DOHH2 (cell line): ENCODE results near the gene LSAMP.

ENCODE experiments used
- H3F3A ChIP-seq: fragments of 200-600 bp; sonication (generic), shearing (Covaris generic); 2 replicates; pipeline ENCODE4 v1.6.0; 2016; ENCODE audit warnings: antibody characterized with exemption, mild to moderate bottlenecking; ENCODE audit not compliant: control insufficient read depth, insufficient read depth
- H3K27ac ChIP-seq: fragments of 200-600 bp; sonication (generic); 2 replicates; pipeline ENCODE4 v1.5.1; 2014; ENCODE audit warnings: low read depth, mild to moderate bottlenecking, low read length, moderate library complexity
- H3K27me3 ChIP-seq: fragments of 200-600 bp; sonication (generic); 2 replicates; pipeline ENCODE4 v1.6.1; 2014; ENCODE audit warnings: mild to moderate bottlenecking, low read length, mixed read lengths; ENCODE audit not compliant: control insufficient read depth
- H3K36me3 ChIP-seq: fragments of 200-600 bp; sonication (generic); 2 replicates; pipeline ENCODE4 v1.6.1; 2014; ENCODE audit warnings: mild to moderate bottlenecking, low read length, moderate library complexity, mixed read lengths; ENCODE audit not compliant: control insufficient read depth
- H3K4me1 ChIP-seq: fragments of 200-600 bp; sonication (generic); 2 replicates; pipeline ENCODE4 v1.6.1; 2014; ENCODE audit warnings: mild to moderate bottlenecking, low read length, mixed read lengths; ENCODE audit not compliant: control insufficient read depth
- H3K4me2 ChIP-seq: fragments of 200-600 bp; sonication (generic); 2 replicates; pipeline ENCODE4 v1.6.0; 2014; ENCODE audit warnings: mild to moderate bottlenecking, low read length, moderate library complexity
- H3K4me3 ChIP-seq: fragments of 200-600 bp; sonication (generic); 2 replicates; pipeline ENCODE4 v1.5.1; 2014; ENCODE audit warnings: mild to moderate bottlenecking, low read length, mixed read lengths
- H3K79me2 ChIP-seq: fragments of 200-600 bp; sonication (generic); 2 replicates; pipeline ENCODE4 v1.6.1; 2014; ENCODE audit warnings: mild to moderate bottlenecking, low read length, mixed read lengths; ENCODE audit not compliant: control insufficient read depth
- H3K9me2 ChIP-seq: fragments of 200-600 bp; sonication (generic); replicated peaks from 2 replicates; pipeline ENCODE4 v1.6.1; 2014; ENCODE audit warnings: mild to moderate bottlenecking, low read length, mixed read lengths; ENCODE audit not compliant: control insufficient read depth
- H3K9me3 ChIP-seq: fragments of 200-600 bp; sonication (generic); 2 replicates; pipeline ENCODE4 v1.6.1; 2014; ENCODE audit warnings: antibody characterized with exemption, low read length, mixed read lengths; ENCODE audit not compliant: control insufficient read depth, insufficient read depth
- H4K20me1 ChIP-seq: fragments of 200-600 bp; sonication (generic); 2 replicates; pipeline ENCODE4 v1.6.0; 2014; ENCODE audit warnings: low read depth, mild to moderate bottlenecking, antibody characterized with exemption, low read length, moderate library complexity; ENCODE audit not compliant: control insufficient read depth, insufficient read depth
- CTCF ChIP-seq: fragments of 200-600 bp; sonication (generic); IDR thresholded peaks from one replicate; pipeline ENCODE4 v1.5.1; 2014; ENCODE audit warnings: antibody characterized with exemption, mild to moderate bottlenecking, low read depth, low read length; ENCODE audit not compliant: poor library complexity, severe bottlenecking
- EZH2phosphoT487 ChIP-seq: fragments of 200-600 bp; sonication (generic); IDR thresholded peaks from 2 replicates; pipeline ENCODE4 v1.6.1; 2017; ENCODE audit warnings: borderline replicate concordance, mild to moderate bottlenecking, antibody characterized with exemption, low read length, moderate library complexity, mixed read lengths

The LSAMP gene

GRCh38 chr3:116367761-116368395 lies 77.4 kb downstream of the LSAMP start:
- no peaks in the 10 kb centered on the region for H3K9me2 ChIP-seq
- no peaks in the 10 kb centered on the region for H3K9me3 ChIP-seq
- H3K36me3 ChIP-seq = no peaks in the 10 kb centered on the region
- H3K27ac ChIP-seq = no peak overlapping the region
- H3K4me3 ChIP-seq = no peak overlapping the region
- no peak overlapping the region for H3K4me2 ChIP-seq
- no peaks in the 10 kb centered on the region for H3F3A ChIP-seq
- H3K4me1 ChIP-seq = no peaks in the 10 kb centered on the region
- H3K27me3 ChIP-seq = no peaks in the 10 kb centered on the region
- TF ChIP-seq CTCF = no peak
- TF ChIP-seq EZH2phosphoT487 = no peak
- H4K20me1 ChIP-seq = no peaks in the 10 kb centered on the region
- H3K79me2 ChIP-seq = no peaks in the 10 kb centered on the region

- TF ChIP-seq EZH2phosphoT487 (no peak), CTCF (no peak)
- H3K9me3 ChIP-seq = no peaks in the 10 kb centered on the region
- no peak overlapping the region for H3K27ac ChIP-seq
- H4K20me1 ChIP-seq = no peaks in the 10 kb centered on the region
- no peaks in the 10 kb centered on the region for H3K27me3 ChIP-seq
- H3K4me3 ChIP-seq = no peak overlapping the region
- H3K36me3 ChIP-seq = no peaks in the 10 kb centered on the region
- H3K79me2 ChIP-seq = no peaks in the 10 kb centered on the region
- H3K4me1 ChIP-seq = no peaks in the 10 kb centered on the region
- H3K4me2 ChIP-seq = no peak overlapping the region
- no peaks in the 10 kb centered on the region for H3F3A ChIP-seq
- H3K9me2 ChIP-seq = no peaks in the 10 kb centered on the region
Observed at GRCh38 chr3:116356056-116356455, 89.2 kb downstream of the LSAMP start.

- no peaks in the 10 kb centered on the region for H4K20me1 ChIP-seq
- no peaks in the 10 kb centered on the region for H3K9me2 ChIP-seq
- H3K79me2 ChIP-seq = no peaks in the 10 kb centered on the region
- no peaks in the 10 kb centered on the region for H3K9me3 ChIP-seq
- H3K4me2 ChIP-seq = no peak overlapping the region
- no peaks in the 10 kb centered on the region for H3K36me3 ChIP-seq
- no peaks in the 10 kb centered on the region for H3F3A ChIP-seq
- no peak overlapping the region for H3K4me3 ChIP-seq
- TF ChIP-seq CTCF = no peak
- TF ChIP-seq EZH2phosphoT487 = no peak
- H3K27me3 ChIP-seq = no peaks in the 10 kb centered on the region
- H3K27ac ChIP-seq = no peak overlapping the region
- H3K4me1 ChIP-seq = no peaks in the 10 kb centered on the region
Observed at GRCh38 chr3:116354382-116354781, 90.9 kb downstream of the LSAMP start.
